Measurements from ENCODE around the gene CORO2A.

- no peak for TF ChIP-seq CTCF (IDR thresholded peaks at IDR 0.05)
- TF ChIP-seq ZFX (IDR thresholded peaks at IDR 0.05; ENCODE audit: borderline replicate concordance), result no peak
These were observed 34.5 kb upstream of the CORO2A start for GRCh38 chr9:98226957-98227356.
